Heart right ventricle (tissue), 16 donors: ENCODE results near the gene NAV3. TPM values are rescaled to one million over a fixed set of nuclear protein-coding genes. Genes with fewer than 3 reads are reported as not detected.

Experiments
- ATAC-seq, 8 donors: fragments of 200-7000 bp; cut with Tn5 transposase; one replicate each; pipeline ENCODE4 v1.9.1; 2020; ENCODE audit warnings: mild to moderate bottlenecking in 8 of 8, moderate library complexity in 8 of 8, moderate number of reproducible peaks in 1 of 8
- DNase-seq, 2 donors: peaks; one replicate each; pipeline ENCODE4 v3.0.0-alpha.2; 2020
- H3K27ac ChIP-seq, 10 donors: fragments of 200-600 bp; sonication (generic) in 2 of 10; one replicate each; pipeline versions ENCODE4 v1.5.0 to v1.8.0; 2020 to 2022; ENCODE audit warnings: mild to moderate bottlenecking in 3 of 10
- H3K27me3 ChIP-seq, 7 donors: fragments of 200-600 bp; one replicate each; pipeline ENCODE4 v1.8.0; 2021 to 2022; ENCODE audit warnings: mild to moderate bottlenecking in 2 of 7
- H3K36me3 ChIP-seq, 9 donors: fragments of 200-600 bp; sonication (generic) in 1 of 9; one replicate each; pipeline versions ENCODE4 v1.5.0 to v1.8.0; 2020 to 2022; ENCODE audit warnings: mild to moderate bottlenecking in 2 of 9
- H3K4me1 ChIP-seq, 9 donors: fragments of 200-600 bp; sonication (generic) in 1 of 9; one replicate each; pipeline versions ENCODE4 v1.5.0 to v1.8.0; 2020 to 2022; ENCODE audit warnings: mild to moderate bottlenecking in 4 of 9
- H3K4me3 ChIP-seq, 10 donors: fragments of 200-600 bp; sonication (generic) in 2 of 10; one replicate each; pipeline versions ENCODE4 v1.5.0 to v1.8.0; 2020 to 2022; ENCODE audit warnings: mild to moderate bottlenecking in 7 of 10, moderate library complexity in 2 of 10
- H3K9me3 ChIP-seq, 11 donors: fragments of 200-600 bp in 10 of 11; sonication (generic) in 2 of 11; one replicate each; pipeline versions ENCODE4 v1.5.0 to v1.8.0; 2013 to 2022; ENCODE audit warnings: mild to moderate bottlenecking in 2 of 11, control low read depth in 1 of 11, moderate library complexity in 1 of 11
- WGBS, 2 donors: extraction: QIAGEN DNeasy Blood & Tissue Kit; methylation state at CpG; one replicate each; pipeline ENCODE4 v1.1.7; 2013; ENCODE audit warnings: inconsistent platforms in 1 of 2; 5-methylcytosine and 5-hydroxymethylcytosine counted together
- intact Hi-C, 10 donors: fragments of 100-400 bp; cut with DNase I; formaldehyde crosslinking; loops; one replicate each; pipeline versions ENCODE4 v1.11.1 to v1.14.2; 2022
- polyA plus RNA-seq, 2 donors: library from polyadenylated mRNA; stranded (reverse); fragments of 200-250 nt; gene quantifications; one replicate each; pipeline ENCODE4 v1.2.3, GENCODE V29; 2013
- total RNA-seq, 10 donors: library from RNA; stranded (reverse); fragmentation: NEBNext Ultra II Directional in 3 of 10; extraction: Animal tissue kit (Norgen Biotek cat#: 25700) in 3 of 10; gene quantifications; one replicate each; pipeline versions ENCODE4 v1.2.1 to v1.2.4, GENCODE V29; 2021 to 2023
- TF ChIP-seq, protein P1 (sequence below), 9 donors: fragments of 200-600 bp; sonication (generic) in 2 of 9; IDR thresholded peaks; one replicate each; pipeline versions ENCODE4 v1.5.0 to v1.8.0; 2021 to 2022; ENCODE audit warnings: antibody characterized with exemption in 9 of 9, mild to moderate bottlenecking in 5 of 9, moderate library complexity in 1 of 9
- donor health status: Arrhythmogenic right ventricular cardiomyopathy.
- donor health status: ischemic (EF 13 %, LVEDD 7.1; RV severe dilation, severe dysfunction).
- donor health status: healthy with polysubstance abuse.
- donor health status: DM: no; HTN: yes; CAD: no.
- donor health status: DM: no; HTN: no; CAD: no.
- donor health status: ischemic (EF 25% LVEDD 6.9; RV normal size, moderate dysfunction).
- donor health status: ischemic (EF 25% LVEDD 5.7; RV mildly dilated, moderate dysfunction).
- donor health status: healthy.
- donor health status: DM: yes; HTN: yes; CAD: no.
- donor health status: Ischemic cardiomyopathy.
- donor health status: ischemic (EF 35%, LVEDD 5.7; RV mildly dilated, moderate dysfunction).
- donor health status: nonischemic (EF 11% LVEDD 7.7; RV severe dilation, severe dysfunction).
- donor health status: DM: yes; HTN: yes; CAD: no.
- donor health status: PGD.
- donor health status: ischemic (EF 29% LVEDD 5.4; RV normal size, mild dysfunction).
- donor health status: nonischemic (EF 23%, LVEDD 6.1; RV moderate dilation, normal function).

The NAV3 gene
- total and polyA plus RNA-seq, 12 donors = 0.91 to 7.6 (median 4.6) TPM

DNA sequence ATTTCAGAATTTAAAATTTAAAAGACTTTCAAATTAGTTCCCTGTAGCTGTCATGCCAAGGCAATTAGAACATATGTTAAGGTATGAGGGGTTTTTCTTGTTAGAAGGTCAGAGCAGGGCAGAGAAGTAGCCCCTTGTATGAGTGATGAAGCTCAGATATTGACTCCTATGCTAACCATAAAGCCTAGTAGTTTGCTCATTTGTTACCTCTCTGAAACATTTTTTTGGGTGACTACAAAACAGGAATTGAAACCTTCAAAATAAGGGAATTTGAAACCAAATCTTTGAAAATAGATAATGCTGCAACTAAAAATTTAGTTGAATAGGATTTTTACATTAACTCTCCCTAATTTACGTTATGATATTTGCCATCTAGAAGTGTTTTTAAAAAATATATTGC, 333.5 kb downstream of the NAV3 start:
- Histone ChIP-seq H3K4me1 (no peaks in the 10 kb centered on the region), H3K27ac (no peak overlapping the region), H3K36me3 (peaks cover 0 to 6% (median 0%) of the 10 kb centered on the region in 9 donors), H3K9me3 (no peaks in the 10 kb centered on the region), H3K4me3 (no peak overlapping the region), H3K27me3 (no peaks in the 10 kb centered on the region)
- 93 to 95% methylated on average over 1 of the region's 1 CpG for WGBS, 2 donors
- intact Hi-C loops = no loop called here
- ATAC-seq (no peak), DNase-seq (no peak)
- TF ChIP-seq, protein P1, sequence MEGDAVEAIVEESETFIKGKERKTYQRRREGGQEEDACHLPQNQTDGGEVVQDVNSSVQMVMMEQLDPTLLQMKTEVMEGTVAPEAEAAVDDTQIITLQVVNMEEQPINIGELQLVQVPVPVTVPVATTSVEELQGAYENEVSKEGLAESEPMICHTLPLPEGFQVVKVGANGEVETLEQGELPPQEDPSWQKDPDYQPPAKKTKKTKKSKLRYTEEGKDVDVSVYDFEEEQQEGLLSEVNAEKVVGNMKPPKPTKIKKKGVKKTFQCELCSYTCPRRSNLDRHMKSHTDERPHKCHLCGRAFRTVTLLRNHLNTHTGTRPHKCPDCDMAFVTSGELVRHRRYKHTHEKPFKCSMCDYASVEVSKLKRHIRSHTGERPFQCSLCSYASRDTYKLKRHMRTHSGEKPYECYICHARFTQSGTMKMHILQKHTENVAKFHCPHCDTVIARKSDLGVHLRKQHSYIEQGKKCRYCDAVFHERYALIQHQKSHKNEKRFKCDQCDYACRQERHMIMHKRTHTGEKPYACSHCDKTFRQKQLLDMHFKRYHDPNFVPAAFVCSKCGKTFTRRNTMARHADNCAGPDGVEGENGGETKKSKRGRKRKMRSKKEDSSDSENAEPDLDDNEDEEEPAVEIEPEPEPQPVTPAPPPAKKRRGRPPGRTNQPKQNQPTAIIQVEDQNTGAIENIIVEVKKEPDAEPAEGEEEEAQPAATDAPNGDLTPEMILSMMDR (IDR thresholded peaks at IDR 0.05) = no peak

DNA sequence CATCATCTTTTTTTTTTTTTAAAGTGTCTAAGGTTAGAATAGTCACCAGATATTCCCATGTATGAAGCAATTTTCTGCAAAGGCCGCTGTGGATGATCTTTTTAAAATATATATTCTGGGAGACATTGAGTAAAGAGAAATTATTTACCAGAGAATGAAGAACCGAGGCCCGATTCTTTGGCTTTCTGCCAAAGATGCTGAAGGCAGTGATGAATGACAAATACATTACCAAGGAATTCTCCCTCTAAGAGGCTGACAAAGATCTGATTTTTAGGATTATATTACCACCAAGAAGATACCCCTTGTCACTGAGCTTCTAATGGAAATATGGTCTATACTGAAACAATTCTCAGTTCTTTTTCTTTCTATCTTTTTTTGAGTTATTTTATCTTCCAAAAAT, 336.8 kb downstream of the NAV3 start:
- Histone ChIP-seq H3K27me3 (no peaks in the 10 kb centered on the region), H3K9me3 (no peaks in the 10 kb centered on the region), H3K36me3 (peaks cover 0 to 7% (median 0%) of the 10 kb centered on the region in 9 donors), H3K4me1 (no peaks in the 10 kb centered on the region), H3K27ac (no peak overlapping the region), H3K4me3 (no peak overlapping the region)
- whole genome bisulfite sequencing, 2 donors = 49 to 53% methylated on average over 3 of the region's 3 CpGs
- no peak for DNase-seq
- intact Hi-C loops = no loop called here
- TF ChIP-seq, protein P1 (IDR thresholded peaks at IDR 0.05) = no peak
- no peak for ATAC-seq

DNA sequence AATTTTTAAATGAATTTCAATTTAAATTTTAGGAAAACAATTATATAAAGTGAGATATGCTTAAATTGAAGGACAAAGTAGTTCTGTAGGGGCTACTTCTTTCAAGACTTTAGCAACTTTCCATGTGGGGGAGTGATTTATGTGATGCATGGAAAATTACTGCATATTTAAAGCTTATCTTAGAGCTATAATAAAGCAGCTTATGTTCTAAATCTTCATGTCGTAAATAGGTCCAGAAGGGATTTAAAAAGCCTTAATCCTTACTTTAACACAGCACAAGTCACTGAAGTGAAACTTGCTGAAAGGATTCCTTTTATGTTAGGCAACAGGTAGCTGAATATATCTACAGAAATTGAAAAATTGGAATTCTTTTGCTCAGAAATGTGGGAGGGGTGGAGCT, 340.4 kb downstream of the NAV3 start:
- WGBS, 2 donors = 84 to 92% methylated on average over 1 of the region's 1 CpG
- H3K4me3 ChIP-seq = no peak overlapping the region
- ATAC-seq = no peak
- H3K36me3 ChIP-seq = peaks cover 0 to 11% (median 0%) of the 10 kb centered on the region in 9 donors
- TF ChIP-seq, protein P1 (IDR thresholded peaks at IDR 0.05) = no peak
- no peaks in the 10 kb centered on the region for H3K27me3 ChIP-seq
- intact Hi-C loops = no loop called here
- H3K27ac ChIP-seq = no peak overlapping the region
- no peak for DNase-seq
- no peaks in the 10 kb centered on the region for H3K9me3 ChIP-seq
- H3K4me1 ChIP-seq = no peaks in the 10 kb centered on the region

DNA sequence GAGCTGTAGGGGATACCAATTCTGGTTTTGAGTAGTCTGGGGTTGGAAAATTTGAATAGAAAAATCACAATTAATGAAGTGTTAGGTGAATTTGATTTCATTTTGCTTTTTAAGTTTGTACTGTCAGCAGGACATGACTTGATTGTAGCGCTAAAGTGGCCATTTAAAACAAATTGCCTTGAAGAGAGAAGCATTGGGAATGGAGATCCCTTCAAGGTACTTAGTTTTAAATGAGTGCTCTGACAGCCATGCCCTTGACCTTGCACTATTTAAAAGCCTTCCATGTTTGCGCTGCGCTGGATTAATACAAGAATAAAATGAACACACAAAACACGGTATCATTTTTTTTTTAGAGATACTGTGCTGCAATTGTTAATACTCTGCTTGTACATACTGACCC, 345.9 kb downstream of the NAV3 start:
- Histone ChIP-seq H3K36me3 (peaks cover 0 to 40% (median 0%) of the 10 kb centered on the region in 9 donors), H3K27me3 (no peaks in the 10 kb centered on the region), H3K4me3 (no peak overlapping the region), H3K9me3 (no peaks in the 10 kb centered on the region), H3K27ac (no peak overlapping the region), H3K4me1 (peaks cover 0 to 7% (median 0%) of the 10 kb centered on the region in 9 donors)
- intact Hi-C loops = no loop called here
- ATAC-seq (no peak), DNase-seq (no peak)
- TF ChIP-seq, protein P1 (IDR thresholded peaks at IDR 0.05) = no peak
- WGBS, 2 donors = 92 to 96% methylated on average over 4 of the region's 4 CpGs
